H54 (cell line): Measurements from ENCODE around the gene PFKFB3.
"Not testable (repeated sequence)": the region's sequence is repeated elsewhere in the genome, so short reads cannot be mapped to it uniquely, and the experiment has no call there.

Source experiments
- DNase-seq: peaks from one replicate; pipeline ENCODE4 v3.0.0; 2011; ENCODE audit warnings: low spot score, mixed read lengths; ENCODE audit not compliant: insufficient read length
- FAIRE-seq: peaks from 3 replicates; lab custom pipeline; 2011; peaks lifted over from hg19 to GRCh38; lab: Jason Lieb, UNC
- POLR2A ChIP-seq: IDR thresholded peaks from 2 replicates; pipeline ENCODE4 v1.6.1; 2011; ENCODE audit warnings: low read depth, mild to moderate bottlenecking, low read length

The PFKFB3 gene

GRCh38 chr10:6292741-6293151, 90.0 kb downstream of the PFKFB3 start:
- FAIRE-seq (no peak), DNase-seq (no peak)
- TF ChIP-seq POLR2A = no peak

GRCh38 chr10:6296425-6296824, 93.7 kb downstream of the PFKFB3 start:
- FAIRE-seq, DNase-seq: not testable (repeated sequence)

GRCh38 chr10:6296828-6297251, 94.1 kb downstream of the PFKFB3 start:
- no peak for DNase-seq
- TF ChIP-seq POLR2A = no peak
- FAIRE-seq = no peak

GRCh38 chr10:6297522-6297921, 94.8 kb downstream of the PFKFB3 start:
- no peak for FAIRE-seq
- no peak for TF ChIP-seq POLR2A
- no peak for DNase-seq

- no peak for DNase-seq
- FAIRE-seq = no peak
- no peak for TF ChIP-seq POLR2A
Measured at GRCh38 chr10:6297951-6298381, 95.2 kb downstream of the PFKFB3 start.

- FAIRE-seq (no peak), DNase-seq (no peak)
- no peak for TF ChIP-seq POLR2A
Measured at GRCh38 chr10:6298428-6298827, 95.7 kb downstream of the PFKFB3 start.

GRCh38 chr10:6299234-6299633, 96.5 kb downstream of the PFKFB3 start:
- DNase-seq (no peak), FAIRE-seq (no peak)
- TF ChIP-seq POLR2A = no peak

GRCh38 chr10:6299743-6300105, 97.0 kb downstream of the PFKFB3 start:
- FAIRE-seq (no peak), DNase-seq (no peak)
- TF ChIP-seq POLR2A = no peak

GRCh38 chr10:6300106-6300783, 97.5 kb downstream of the PFKFB3 start:
- no peak for TF ChIP-seq POLR2A
- FAIRE-seq (no peak), DNase-seq (no peak)

GRCh38 chr10:6300784-6301460, 98.2 kb downstream of the PFKFB3 start:
- DNase-seq = no peak
- FAIRE-seq = no peak
- TF ChIP-seq POLR2A = no peak

GRCh38 chr10:6301488-6302075, 98.8 kb downstream of the PFKFB3 start:
- no peak for TF ChIP-seq POLR2A
- no peak for DNase-seq
- FAIRE-seq = no peak
